IPS-18c (cell line): ENCODE measurements around the gene FAIM2.

Experiments used
- H3K4me3 ChIP-seq: 2 replicates; pipeline ENCODE4 v1.7.0; 2013; ENCODE audit warnings: low read depth, mild to moderate bottlenecking, low read length, moderate library complexity; ENCODE audit not compliant: insufficient read depth
- H3K9me3 ChIP-seq: one replicate; pipeline ENCODE4 v1.6.1; 2013; ENCODE audit warnings: mild to moderate bottlenecking, low read length, moderate library complexity; ENCODE audit not compliant: control insufficient read depth, insufficient read depth

Gene FAIM2

GRCh38 chr12:49907352-49907751 lies 3.7 kb upstream of the FAIM2 start:
- H3K9me3 ChIP-seq = no peaks in the 10 kb centered on the region
- no peak overlapping the region for H3K4me3 ChIP-seq

GRCh38 chr12:49905718-49906314 lies 2.1 kb upstream of the FAIM2 start:
- H3K9me3 ChIP-seq = no peaks in the 10 kb centered on the region
- no peak overlapping the region for H3K4me3 ChIP-seq

GRCh38 chr12:49904601-49905000 lies 901 bp upstream of the FAIM2 start:
- Histone ChIP-seq H3K9me3 (no peaks in the 10 kb centered on the region), H3K4me3 (no peak overlapping the region)

GRCh38 chr12:49903351-49903699 lies 375 bp downstream of the FAIM2 start:
- no peak overlapping the region; the same call in 1 of the 2 replicates for H3K4me3 ChIP-seq
- H3K9me3 ChIP-seq = no peaks in the 10 kb centered on the region

GRCh38 chr12:49902399-49903350 lies 1.0 kb downstream of the FAIM2 start:
- Histone ChIP-seq H3K9me3 (no peaks in the 10 kb centered on the region), H3K4me3 (no peak overlapping the region)

- H3K4me3 ChIP-seq = no peak overlapping the region
Observed at GRCh38 chr12:49901986-49902385, 1.7 kb downstream of the FAIM2 start.

GRCh38 chr12:49901026-49901425 lies 2.7 kb downstream of the FAIM2 start:
- H3K4me3 ChIP-seq = no peak overlapping the region
- no peaks in the 10 kb centered on the region for H3K9me3 ChIP-seq

More at GRCh38 chr12:49901986-49902385, 1.7 kb downstream of the FAIM2 start:
- H3K9me3 ChIP-seq = no peaks in the 10 kb centered on the region

- Histone ChIP-seq H3K4me3 (no peak overlapping the region), H3K9me3 (no peaks in the 10 kb centered on the region)
Observed at GRCh38 chr12:49900371-49900770, 3.3 kb downstream of the FAIM2 start.

GRCh38 chr12:49899921-49900320 lies 3.8 kb downstream of the FAIM2 start:
- no peak overlapping the region for H3K4me3 ChIP-seq
- no peaks in the 10 kb centered on the region for H3K9me3 ChIP-seq

GRCh38 chr12:49899286-49899843 lies 4.3 kb downstream of the FAIM2 start:
- Histone ChIP-seq H3K9me3 (no peaks in the 10 kb centered on the region), H3K4me3 (no peak overlapping the region)

GRCh38 chr12:49897276-49897675 lies 6.4 kb downstream of the FAIM2 start:
- Histone ChIP-seq H3K4me3 (no peak overlapping the region), H3K9me3 (no peaks in the 10 kb centered on the region)

GRCh38 chr12:49895773-49896172 lies 7.9 kb downstream of the FAIM2 start:
- Histone ChIP-seq H3K9me3 (no peaks in the 10 kb centered on the region), H3K4me3 (no peak overlapping the region)

GRCh38 chr12:49894751-49895148 lies 8.9 kb downstream of the FAIM2 start:
- Histone ChIP-seq H3K9me3 (no peaks in the 10 kb centered on the region), H3K4me3 (no peak overlapping the region)

GRCh38 chr12:49893753-49894750 lies 9.6 kb downstream of the FAIM2 start:
- Histone ChIP-seq H3K4me3 (no peak overlapping the region), H3K9me3 (no peaks in the 10 kb centered on the region)

GRCh38 chr12:49892732-49893317 lies 10.9 kb downstream of the FAIM2 start:
- H3K4me3 ChIP-seq = no peak overlapping the region
- H3K9me3 ChIP-seq = no peaks in the 10 kb centered on the region

- no peak overlapping the region for H3K4me3 ChIP-seq
Observed at GRCh38 chr12:49892084-49892731, 11.5 kb downstream of the FAIM2 start.

More at GRCh38 chr12:49892084-49892731, 11.5 kb downstream of the FAIM2 start:
- no peaks in the 10 kb centered on the region for H3K9me3 ChIP-seq
